Natural killer cell (primary cell): Measurements from ENCODE around the gene RASSF7. TPM values are rescaled to one million over a fixed set of nuclear protein-coding genes. Genes with fewer than 3 reads are reported as not detected.

Experiments
- ATAC-seq, 3 donors: fragments of 150-1000 bp in 2 of 3; fragments of 200-7000 bp in 1 of 3; cut with Tn5 transposase; 1 replicate in 1 of 3; 2 replicates in 2 of 3; pipeline ENCODE4 v1.10.0; 2021; ENCODE audit warnings: mild to moderate bottlenecking in 2 of 3, moderate library complexity in 2 of 3
- DNase-seq, 2 donors: peaks; one replicate each; pipeline versions ENCODE4 v3.0.0 to v3.0.0-alpha.2; 2013 to 2021; ENCODE audit warnings: mixed read lengths in 1 of 2
- H3K27ac ChIP-seq: one replicate; pipeline ENCODE4 v1.5.1; 2013; ENCODE audit warnings: mild to moderate bottlenecking, low read length
- H3K27me3 ChIP-seq: one replicate; pipeline ENCODE4 v1.6.1; 2013; ENCODE audit warnings: low read length; ENCODE audit not compliant: control insufficient read depth, insufficient read depth
- H3K36me3 ChIP-seq: one replicate; pipeline ENCODE4 v1.6.1; 2013; ENCODE audit warnings: low read length; ENCODE audit not compliant: control insufficient read depth, insufficient read depth
- H3K4me1 ChIP-seq: one replicate; pipeline ENCODE4 v1.6.1; 2013; ENCODE audit warnings: low read length; ENCODE audit not compliant: control insufficient read depth, insufficient read depth
- H3K4me3 ChIP-seq: one replicate; pipeline ENCODE4 v1.5.1; 2013; ENCODE audit warnings: low read length
- H3K9me3 ChIP-seq: one replicate; pipeline ENCODE4 v1.6.1; 2013; ENCODE audit warnings: low read length; ENCODE audit not compliant: control insufficient read depth, insufficient read depth
- H3K27ac Mint-ChIP-seq, 2 donors: one replicate each; pipeline ENCODE4 v1.8.0; 2022; ENCODE audit warnings: mild to moderate bottlenecking in 2 of 2, mixed read lengths in 2 of 2, moderate library complexity in 1 of 2
- H3K27me3 Mint-ChIP-seq, 2 donors: one replicate each; pipeline ENCODE4 v1.8.0; 2022; ENCODE audit warnings: low read depth in 2 of 2, mixed read lengths in 2 of 2
- H3K36me3 Mint-ChIP-seq: one replicate; pipeline ENCODE4 v1.8.0; 2022; ENCODE audit warnings: mixed read lengths
- H3K4me1 Mint-ChIP-seq, 2 donors: one replicate each; pipeline ENCODE4 v1.8.0; 2022; ENCODE audit warnings: mixed read lengths in 2 of 2
- H3K4me3 Mint-ChIP-seq: one replicate; pipeline ENCODE4 v1.8.0; 2022; ENCODE audit warnings: mild to moderate bottlenecking, moderate library complexity, mixed read lengths
- H3K9me3 Mint-ChIP-seq, 2 donors: one replicate each; pipeline ENCODE4 v1.8.0; 2022; ENCODE audit warnings: mixed read lengths in 2 of 2
- CTCF ChIP-seq: fragments of 200-600 bp; IDR thresholded peaks from one replicate; pipeline ENCODE4 v1.8.0; 2022; ENCODE audit warnings: antibody characterized with exemption
- WGBS: methylation state at CpG from one replicate; pipeline ENCODE4 v1.1.7; 2013; ENCODE audit warnings: missing lambda C conversion rate; ENCODE audit not compliant: insufficient coverage; 5-methylcytosine and 5-hydroxymethylcytosine counted together
- intact Hi-C: fragments of 100-400 bp; cut with micrococcal nuclease; formaldehyde crosslinking; loops from one replicate; pipeline ENCODE4 v1.14.2; 2022
- total RNA-seq, 4 donors: library from RNA; stranded (reverse); fragments of 120-200 nt in 1 of 4; gene quantifications; one replicate each; pipeline versions ENCODE4 v1.2.3 to v1.2.4, GENCODE V29; 2013 to 2022

RASSF7 gene
- total RNA-seq, 3 donors from 2014 or later (not counting 1 experiment from before 2014, with no cell fraction given): 19.0 to 21.7 (median 20.0) TPM

- H3K36me3 Mint-ChIP-seq: no peaks in the 10 kb centered on the region
- DNase-seq (peak; percentile 94 to 96), ATAC-seq (peak; percentile 91 to 97 (median 93))
- Histone ChIP-seq H3K36me3 (no peaks in the 10 kb centered on the region), H3K27me3 (no peaks in the 10 kb centered on the region), H3K27ac (peak overlapping the region; percentile 63), H3K9me3 (no peaks in the 10 kb centered on the region), H3K4me3 (peak overlapping the region; percentile 68), H3K4me1 (peaks cover 15% of the 10 kb centered on the region)
- H3K27ac Mint-ChIP-seq: peak overlapping the region in 1 of 2 donors; percentile 71
- H3K4me1 Mint-ChIP-seq: peaks cover 0 to 5% of the 10 kb centered on the region in 2 donors
- WGBS: under 1% methylated on average over 123 of the region's 123 CpGs
- H3K9me3 Mint-ChIP-seq: no peaks in the 10 kb centered on the region
- no peak for TF ChIP-seq CTCF
- H3K4me3 Mint-ChIP-seq: peak overlapping the region; percentile 90
- no peaks in the 10 kb centered on the region for H3K27me3 Mint-ChIP-seq
- intact Hi-C loops: loop anchor here (1.0 kb wide), 2 partner anchors 8 kb away; partner anchors contain the start of genes LMNTD2, PHRF1 and RASSF7
These were observed 7.8 kb downstream of the RASSF7 start for GRCh38 chr11:568306-569157.

- H3K27ac Mint-ChIP-seq: peak overlapping the region in 1 of 2 donors; percentile 71
- DNase-seq: no peak
- H3K9me3 Mint-ChIP-seq: no peaks in the 10 kb centered on the region
- H3K36me3 Mint-ChIP-seq: no peaks in the 10 kb centered on the region
- no peaks in the 10 kb centered on the region for H3K9me3 ChIP-seq
- no peak for ATAC-seq
- intact Hi-C loops: no loop called here
- H3K27me3 Mint-ChIP-seq: peaks cover 0 to 2% of the 10 kb centered on the region in 2 donors
- H3K4me3 ChIP-seq: peak overlapping the region; percentile 68
- TF ChIP-seq CTCF: no peak
- H3K36me3 ChIP-seq: no peaks in the 10 kb centered on the region
- peaks cover 15% of the 10 kb centered on the region for H3K4me1 ChIP-seq
- peak overlapping the region; percentile 63 for H3K27ac ChIP-seq
- H3K27me3 ChIP-seq: peaks cover 2% of the 10 kb centered on the region
- peak overlapping the region; percentile 90 for H3K4me3 Mint-ChIP-seq
- H3K4me1 Mint-ChIP-seq: peaks cover 2 to 9% of the 10 kb centered on the region in 2 donors
- 47% methylated on average over 36 of the region's 36 CpGs for WGBS
These were observed 8.6 kb downstream of the RASSF7 start for GRCh38 chr11:569158-569885.

GRCh38 chr11:571802-572185 is 11.0 kb downstream of the RASSF7 start:
- no peak for TF ChIP-seq CTCF
- Histone ChIP-seq H3K4me3 (no peak overlapping the region), H3K9me3 (no peaks in the 10 kb centered on the region), H3K27ac (no peak overlapping the region), H3K4me1 (peaks cover 24% of the 10 kb centered on the region), H3K27me3 (peaks cover 3% of the 10 kb centered on the region), H3K36me3 (no peaks in the 10 kb centered on the region)
- ATAC-seq (no peak), DNase-seq (no peak)
- Mint-ChIP-seq H3K9me3 (no peaks in the 10 kb centered on the region), H3K27ac (no peak overlapping the region), H3K4me1 (peaks cover 12 to 20% of the 10 kb centered on the region in 2 donors), H3K36me3 (no peaks in the 10 kb centered on the region), H3K27me3 (peaks cover 0 to 10% of the 10 kb centered on the region in 2 donors), H3K4me3 (no peak overlapping the region)
- intact Hi-C loops: loop anchor here (5.0 kb wide), 1 partner anchor 184 kb away; no protein-coding TSS in a partner anchor
- WGBS: 82% methylated on average over 8 of the region's 8 CpGs
